Measurements from ENCODE around the gene CPN2.
A peak's percentile ranks its signal among the peaks of the same experiment; 100 is the strongest.

The CPN2 gene

DNA sequence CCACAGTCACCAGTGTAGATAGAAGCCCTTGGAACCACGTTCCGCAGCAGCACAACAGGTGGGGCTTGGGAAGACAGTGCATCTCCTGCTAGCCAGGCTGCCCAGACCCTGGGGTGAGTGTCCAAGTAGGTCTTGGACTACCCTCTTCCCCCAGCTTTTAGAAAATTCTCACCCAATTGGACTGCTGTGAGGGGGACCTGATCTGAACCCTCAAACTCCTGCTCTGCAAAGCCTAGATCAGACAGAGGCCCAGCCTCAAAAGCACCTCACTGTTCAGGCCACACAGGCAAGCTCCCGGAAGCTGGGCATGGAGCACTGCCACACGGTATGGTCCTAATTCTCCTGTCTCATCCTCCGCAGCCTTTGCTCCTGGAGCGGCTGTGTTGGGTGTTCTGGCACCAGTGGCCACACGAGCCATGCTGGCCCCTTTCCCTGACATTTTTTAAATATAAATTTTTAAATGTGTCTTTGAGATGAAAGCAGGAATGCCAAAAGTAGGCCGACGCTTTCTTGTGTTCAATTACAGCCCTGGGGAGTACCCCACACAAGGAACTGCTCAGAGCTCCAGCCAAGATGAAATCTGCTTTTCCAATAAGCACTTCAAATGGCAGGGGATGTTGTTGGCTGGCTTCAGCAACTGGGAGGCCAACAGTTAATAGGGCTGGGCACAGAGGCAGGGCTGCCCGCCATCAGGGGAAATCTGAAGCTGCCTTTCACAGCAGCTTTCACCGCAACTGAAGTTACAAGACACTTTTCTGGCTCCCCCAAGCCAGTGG lies 40.9 kb downstream of the CPN2 start:
- DNase-seq = no peak

DNA sequence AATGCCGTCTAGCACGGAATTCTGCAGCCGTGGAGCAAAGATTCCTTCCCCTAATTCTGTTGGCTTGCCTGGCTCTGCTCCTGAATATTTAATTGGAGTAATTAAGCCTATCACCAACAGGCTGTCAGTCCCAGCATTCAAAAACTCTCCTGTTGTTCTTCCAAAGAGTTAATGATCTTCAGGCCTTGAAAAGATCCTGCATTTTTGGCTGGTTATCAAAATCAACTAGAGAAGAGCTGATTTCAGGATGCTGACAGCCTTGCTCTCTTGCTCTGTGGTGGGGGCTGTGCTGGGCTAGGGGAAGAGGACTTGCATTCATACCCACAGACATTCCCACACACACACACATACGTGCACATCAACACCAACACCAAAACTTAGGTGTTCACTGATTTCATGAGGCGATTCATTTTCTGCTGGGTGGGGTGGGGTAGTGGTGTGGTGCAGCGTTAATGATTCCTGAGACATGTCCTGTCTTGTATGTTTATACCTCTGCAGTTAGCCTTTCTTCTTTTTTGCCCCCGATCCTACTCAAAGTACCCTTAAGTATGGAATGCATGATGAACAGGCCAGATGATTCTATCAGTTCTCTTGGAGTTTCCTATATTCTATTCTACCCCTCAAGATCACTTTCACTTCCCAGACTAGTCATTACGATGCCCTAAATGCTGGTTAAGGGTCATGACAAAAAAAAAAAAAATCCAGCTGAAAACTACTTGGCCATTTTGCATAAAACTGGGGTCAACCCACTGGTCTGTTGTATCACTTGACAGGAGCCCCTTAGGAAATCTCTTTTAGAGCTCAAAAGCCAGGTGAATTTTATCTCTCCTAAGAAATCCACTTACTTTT lies 42.3 kb downstream of the CPN2 start:
- DNase-seq = no peak

DNA sequence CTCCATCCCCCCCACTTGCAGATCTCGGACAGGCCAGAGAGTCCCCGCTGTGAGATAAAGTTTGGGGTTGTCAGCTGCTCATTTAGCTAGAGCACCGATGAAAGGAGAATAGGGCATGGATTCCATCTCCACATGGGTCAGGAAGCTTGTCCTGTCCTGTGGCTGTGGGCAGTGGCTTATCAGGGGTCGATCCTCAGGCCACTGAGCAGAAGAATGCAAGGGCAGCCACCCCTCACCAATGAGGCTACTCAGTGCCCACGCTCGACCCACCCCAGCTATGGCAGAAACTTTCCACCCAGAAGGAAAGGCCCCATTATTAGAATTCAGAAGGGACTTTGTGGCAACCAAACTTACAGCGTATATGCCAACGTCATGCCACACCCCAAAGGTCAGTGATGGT lies 43.3 kb downstream of the CPN2 start:
- no peak for DNase-seq

DNA sequence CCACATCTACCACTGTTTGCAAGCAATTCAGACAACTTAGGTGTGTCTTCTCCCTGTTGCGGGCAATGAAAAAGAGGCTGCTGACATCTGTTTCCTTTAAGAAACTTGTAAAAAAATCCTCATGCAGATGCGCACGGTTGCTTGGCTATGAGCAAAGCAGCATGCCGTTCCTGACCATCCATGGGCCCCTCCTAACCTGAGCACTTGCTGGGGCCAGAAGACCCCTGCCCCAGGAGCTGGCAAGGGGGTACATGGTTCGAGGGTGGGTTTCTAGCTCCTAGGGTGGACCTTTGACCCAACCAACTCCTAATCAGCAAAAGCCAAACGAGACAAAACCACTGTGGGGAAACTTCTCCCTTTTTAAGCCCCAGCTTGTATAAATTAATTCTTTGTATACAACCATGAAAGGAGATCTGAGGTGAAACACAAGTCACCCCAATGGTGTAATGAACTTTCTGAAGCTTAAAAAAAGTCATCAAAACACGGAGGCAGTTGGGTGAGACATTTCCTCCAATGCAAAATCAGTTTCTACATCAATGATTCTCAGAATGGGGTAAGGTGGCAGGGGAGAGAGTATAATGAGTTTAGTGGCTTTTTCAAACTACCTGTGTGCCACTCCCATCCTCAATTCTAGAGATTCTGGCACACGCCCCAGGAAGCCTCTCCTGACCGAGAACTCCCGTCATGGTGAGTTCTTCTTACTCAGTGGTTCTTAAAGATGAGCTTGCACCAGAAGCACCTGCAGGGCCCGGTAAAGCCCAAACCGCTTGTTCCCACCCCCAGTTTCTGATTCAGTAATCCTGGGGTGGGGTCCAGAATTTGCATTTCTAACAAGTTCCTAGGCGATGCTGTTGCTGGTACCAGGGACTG lies 44.1 kb downstream of the CPN2 start:
- no peak for DNase-seq

DNA sequence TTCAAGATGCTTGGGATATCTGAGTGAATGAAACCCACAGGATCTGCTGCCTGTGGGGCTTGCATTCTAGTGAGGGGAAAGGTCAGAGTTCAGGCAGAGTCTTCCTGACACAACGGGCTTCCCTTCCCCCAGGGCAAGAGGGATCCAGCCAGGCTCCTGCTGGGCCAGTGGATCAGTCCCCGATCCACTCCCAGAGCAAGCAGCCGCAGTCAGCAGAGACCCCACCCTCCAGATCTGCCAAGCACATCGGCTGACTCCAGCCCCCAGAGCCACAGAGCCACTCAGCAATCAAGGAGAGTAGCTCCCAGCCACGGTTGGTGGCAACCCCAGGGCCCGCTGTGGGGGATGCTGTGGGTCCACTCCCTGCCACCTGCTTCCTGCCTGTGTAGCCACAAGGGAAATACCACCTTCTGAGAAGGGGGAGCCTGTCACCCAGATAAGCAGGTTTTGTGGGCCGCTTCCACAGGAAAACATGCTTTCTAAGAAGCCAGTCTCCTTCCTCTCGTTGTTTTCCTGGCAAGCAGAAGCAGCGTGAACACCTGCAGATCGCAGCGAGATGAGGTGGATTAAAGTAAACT lies 44.9 kb downstream of the CPN2 start:
- no peak for DNase-seq

DNA sequence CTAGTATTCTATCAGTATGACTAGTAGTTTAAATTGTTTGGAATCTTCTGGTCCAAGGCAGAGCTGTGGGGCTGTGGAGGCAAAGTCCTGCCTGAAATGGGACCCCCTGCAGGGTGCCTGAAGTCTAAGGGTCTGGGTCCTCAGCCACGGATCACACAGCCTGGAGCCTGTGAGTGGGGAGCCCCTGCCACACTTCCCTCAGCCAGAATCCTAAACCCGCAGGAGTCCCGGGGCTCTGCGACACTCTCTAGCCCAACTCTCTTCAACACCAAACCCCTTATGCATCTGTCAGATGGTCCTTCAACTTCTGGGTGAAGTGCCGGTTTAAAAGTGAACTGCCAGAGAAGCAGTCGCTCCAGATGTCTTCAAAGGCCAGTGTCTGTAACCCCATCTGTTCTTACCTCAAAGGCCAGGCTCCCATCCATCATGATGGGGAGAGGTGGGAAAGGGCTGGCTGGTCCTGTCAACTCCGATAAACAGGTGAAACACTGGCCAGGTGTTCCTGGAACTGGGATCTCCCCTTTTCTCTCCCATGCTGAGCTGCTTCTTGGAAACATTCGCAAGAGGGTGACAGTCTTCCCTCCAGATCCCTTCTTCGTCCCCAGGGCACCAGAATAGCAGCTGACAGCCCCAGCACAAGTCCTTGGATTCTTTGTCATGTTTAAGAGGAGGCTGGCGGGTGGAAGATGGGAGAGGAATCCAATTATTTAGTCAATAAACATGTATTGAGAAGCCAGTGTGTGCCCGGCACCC lies 45.6 kb downstream of the CPN2 start:
- DNase-seq = peak; percentile 93

DNA sequence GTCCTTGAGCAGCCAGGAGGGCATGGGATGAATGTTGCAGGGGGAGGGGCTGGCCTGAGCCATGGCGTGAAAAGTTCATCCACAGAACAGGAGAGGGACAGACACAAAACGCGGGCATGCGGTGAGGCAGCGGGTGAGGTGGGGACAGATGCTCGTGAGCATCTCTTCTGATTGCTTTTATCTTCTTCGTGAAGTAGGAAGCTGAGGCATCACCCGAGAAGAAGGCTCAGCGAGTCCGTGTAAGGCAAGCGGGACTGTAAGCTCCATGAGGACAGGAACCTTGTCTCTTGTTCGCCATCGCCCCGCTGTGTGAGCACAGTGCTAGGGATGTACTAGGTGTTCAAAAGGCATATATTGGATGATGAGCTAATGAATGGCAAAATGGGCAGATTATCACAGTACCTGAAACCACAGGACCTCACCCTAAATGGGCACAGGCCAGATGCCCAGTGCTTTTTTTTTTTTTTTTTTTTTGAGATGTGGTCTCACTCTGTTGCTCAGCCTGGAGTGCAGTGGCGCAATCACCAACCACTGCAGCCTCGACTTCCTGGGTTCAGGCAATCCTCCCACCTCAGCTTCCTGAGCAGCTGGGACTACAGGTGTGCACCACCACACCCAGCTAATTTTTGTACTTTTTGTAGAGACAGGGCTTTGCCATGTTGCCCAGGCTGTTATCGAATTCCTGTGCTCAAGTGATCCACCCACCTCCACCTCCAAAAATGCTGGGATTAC lies 46.8 kb downstream of the CPN2 start:
- DNase-seq = no peak

DNA sequence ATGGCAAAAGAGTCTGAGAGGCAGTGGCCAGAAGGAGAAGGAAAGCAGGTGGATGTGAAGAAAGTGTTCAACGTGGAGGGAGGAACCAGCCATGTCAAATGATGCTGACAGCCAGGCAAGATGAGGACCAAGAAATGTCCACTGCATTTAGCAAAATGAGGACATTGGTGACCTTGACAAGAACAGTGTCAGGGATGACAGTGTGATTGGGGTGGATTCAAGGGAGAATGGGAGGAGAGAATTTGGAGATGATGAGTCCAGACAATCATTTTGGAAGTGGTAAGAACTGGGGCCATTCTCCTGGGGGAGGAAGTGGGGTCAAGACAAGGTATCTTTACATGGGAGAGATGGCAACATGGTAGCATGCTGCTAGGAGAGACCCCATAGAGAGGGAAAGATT lies 47.4 kb downstream of the CPN2 start:
- DNase-seq = no peak

DNA sequence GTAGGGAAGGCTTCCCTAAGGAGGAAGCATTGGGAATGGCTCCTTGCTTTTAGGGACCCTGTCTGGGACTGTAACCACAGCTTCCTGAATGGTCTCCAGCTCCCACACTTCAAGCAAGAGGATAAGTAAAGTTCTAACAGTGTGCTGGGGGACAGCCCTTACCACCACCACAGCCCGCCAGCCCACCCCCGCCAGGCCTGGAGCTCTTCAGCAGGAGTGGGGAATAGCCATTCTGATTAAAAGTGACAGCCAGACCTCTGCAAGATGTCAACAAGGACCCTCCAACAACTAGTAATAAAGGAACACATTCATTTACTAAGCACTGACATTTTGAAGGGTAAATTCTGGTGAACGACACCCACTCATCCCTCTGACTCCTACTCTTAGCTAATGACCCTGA lies 49.4 kb downstream of the CPN2 start:
- no peak for DNase-seq

DNA sequence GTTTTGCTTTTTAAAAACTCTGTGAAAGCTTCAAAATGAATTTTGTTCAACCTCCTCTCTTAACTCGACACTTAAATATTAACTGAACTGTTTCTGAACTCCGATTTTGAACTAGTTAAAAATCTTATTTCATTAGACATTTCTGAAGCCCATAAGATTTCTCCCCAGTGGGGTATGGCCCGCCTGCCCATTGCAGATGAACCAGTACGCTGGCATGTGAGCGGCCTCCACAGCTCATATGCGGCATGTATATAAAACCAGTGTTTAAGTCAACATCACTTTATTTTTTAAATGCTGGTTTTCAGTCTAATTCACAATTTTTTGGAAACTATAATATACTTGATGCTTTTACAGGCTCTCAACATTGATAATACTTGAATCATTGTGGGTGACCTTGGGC lies 50.2 kb downstream of the CPN2 start:
- DNase-seq = no peak

DNA sequence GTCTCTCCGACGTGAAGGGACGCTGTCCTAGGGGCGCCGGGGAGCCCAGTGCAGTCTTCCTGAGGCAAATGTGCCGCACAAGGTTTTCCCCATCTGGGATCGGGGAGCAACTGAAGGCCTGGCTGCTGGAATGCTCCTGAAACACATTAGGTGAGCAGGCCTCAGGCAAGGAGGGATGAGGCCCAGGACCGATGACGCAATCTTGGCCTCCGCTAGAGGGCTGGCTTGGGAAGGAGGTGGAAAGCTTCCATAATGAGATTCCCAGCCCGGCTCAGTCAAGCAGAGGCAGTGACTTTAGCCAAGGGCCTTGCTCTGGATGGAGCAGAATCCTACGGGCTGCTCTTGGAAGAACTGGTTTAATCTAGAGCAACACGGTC lies 50.8 kb downstream of the CPN2 start:
- no peak for DNase-seq

DNA sequence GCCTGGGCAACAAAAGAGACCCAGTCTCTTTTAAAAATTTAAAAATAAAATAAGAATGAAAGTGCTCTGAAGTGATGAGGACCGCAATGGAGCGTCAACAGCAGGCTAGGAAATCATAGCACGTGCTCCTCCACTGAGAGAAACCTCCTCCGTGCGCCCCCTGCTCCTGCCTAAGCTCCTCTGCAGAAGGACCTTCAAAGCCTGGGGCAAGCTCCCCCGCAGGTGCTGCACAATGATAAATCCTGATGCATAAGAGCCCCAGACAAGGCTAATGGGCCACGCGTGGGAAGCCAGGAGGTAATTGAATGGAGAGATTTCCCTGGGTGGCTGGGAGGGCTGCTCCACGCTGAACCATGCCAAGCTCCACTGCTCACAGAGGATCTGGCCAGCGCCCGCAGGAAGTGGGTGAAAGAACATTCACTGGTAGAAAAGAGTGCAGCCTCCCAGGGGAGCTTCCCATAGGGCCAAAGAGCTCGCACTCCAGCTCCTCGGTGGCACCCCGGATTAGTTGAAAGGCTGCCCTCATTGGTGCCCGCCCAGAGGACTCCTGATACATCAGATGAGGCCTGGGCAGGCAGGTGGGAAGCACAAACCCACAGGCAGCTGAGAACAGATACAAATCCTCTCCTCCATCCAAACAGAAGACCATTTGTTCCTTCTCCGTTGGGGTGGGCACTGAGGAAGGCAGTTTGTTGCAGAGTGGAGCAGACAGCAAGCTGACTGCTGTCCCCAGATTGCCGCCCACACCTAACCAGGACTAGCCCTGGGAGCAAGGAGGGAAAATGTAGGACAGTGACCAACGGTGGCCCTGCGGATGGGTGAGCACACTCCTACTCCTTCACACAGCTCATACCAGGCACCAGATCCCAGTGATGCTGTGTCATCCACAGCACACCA lies 52.5 kb downstream of the CPN2 start:
- no peak for DNase-seq

DNA sequence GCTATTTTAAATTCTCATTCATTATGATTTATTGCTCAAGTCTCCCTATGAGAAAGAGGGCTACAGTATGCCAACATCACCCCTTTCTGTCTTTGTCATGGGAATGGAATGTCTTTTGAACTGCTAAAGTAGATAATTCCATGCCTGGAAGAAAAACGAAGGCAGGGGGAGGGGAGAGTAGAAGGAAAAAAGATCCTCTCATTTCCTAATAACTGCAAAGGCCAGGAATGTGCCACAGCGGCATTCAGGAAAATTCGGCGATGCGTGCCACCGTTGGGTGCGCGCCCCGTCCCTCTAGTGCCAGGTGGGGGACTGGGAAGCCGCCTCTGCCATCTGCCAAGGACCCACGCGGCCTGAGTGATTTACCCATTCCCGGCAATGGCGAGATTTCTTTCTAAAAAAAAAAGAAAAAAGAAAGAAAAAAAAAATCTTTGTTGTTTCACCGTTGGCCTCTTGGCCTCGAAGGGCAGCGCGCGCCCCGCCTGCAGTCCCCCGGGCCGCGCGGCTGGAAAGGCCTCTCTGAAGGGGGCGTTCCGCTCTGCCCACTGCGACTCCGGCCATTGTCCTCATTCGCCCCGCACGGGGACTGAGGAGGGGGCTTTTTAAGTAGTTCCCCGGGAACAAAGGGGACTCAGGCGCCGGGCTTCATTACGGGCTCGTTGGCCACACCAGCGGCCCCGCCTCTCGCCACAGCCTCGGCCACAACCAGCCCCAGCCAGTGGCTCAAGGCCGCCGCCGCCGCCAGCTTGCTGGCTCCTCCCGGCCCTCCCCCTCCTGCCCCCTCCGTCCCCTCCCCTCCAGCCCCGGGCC lies 54.5 kb downstream of the CPN2 start:
- no peak for DNase-seq

DNA sequence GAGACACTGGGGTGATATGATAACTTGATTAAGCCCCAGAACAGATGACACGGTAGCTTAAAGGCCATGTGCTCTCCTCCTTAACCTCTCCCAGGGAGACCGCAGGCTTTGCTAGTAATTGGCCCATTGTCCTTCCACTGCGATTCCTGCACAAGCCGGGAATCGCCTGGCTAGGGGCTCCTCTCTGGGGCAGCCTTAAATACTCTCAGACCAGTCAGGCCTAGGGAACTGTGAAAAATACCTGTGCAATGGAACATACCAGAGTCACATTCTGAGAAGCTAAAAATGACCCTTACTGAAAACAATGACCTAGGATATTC lies 56.3 kb downstream of the CPN2 start:
- no peak for DNase-seq

DNA sequence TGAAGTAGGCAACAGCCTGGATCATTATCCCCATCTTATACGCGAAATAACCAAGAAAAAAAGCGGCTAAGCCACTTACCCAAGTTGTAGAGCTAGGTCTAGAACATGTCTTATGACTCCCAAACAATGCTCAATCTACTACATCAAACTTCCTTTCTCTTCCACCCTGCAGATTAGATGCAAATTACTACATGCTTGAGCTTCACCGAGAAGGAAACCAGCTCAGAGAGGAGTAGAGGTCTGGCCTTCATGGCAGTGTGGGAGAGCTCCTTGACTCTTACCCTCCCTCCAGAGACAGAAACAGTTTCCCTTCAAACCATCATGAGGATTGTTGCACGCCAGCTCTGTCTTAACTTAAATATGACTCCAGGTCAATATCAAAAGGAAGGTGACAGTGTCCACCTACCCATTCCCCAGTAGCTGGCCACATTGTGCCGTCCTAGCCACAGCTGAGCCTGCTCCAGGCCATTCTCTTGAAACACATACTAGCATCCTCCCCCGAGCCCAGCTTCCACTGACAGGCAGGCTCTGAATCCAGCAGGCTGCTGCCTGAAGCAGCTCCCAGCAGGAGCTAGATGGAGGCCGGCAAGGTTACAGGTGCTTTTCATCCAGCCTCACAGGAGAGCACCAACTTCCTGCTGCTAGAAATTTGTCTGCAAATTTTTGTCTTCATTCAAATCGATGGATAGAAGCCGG lies 56.8 kb downstream of the CPN2 start:
- no peak for DNase-seq

DNA sequence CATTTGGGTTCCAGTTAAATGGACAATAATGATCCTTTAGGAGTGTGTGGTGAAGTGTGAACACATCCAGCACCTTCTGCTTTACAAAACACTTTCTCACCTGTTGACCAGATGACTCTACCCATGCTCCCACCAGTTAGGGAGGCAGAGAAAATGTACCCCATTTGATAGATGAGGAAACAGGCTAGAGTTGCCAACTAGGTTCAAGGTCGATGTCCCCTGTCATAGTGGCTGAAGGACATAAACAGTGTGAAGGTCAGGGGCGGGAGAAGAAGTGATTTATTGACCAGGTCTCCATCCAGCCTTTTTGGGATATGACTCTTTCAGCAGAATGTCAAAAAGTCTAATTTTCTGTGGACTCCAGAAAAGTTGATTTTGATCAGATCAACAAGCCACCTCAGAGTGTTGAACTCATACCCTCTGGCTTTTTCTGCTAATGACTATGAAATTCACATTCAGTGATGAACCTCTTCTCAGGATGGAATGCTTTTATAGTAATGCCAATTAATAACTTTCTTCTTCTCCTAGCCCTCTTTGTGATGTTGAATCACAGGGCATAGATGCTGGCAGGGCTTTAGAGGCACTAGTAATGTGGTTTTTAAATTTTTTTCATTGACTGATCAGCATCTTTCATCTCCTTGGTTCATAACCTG lies 57.5 kb downstream of the CPN2 start:
- DNase-seq = no peak

DNA sequence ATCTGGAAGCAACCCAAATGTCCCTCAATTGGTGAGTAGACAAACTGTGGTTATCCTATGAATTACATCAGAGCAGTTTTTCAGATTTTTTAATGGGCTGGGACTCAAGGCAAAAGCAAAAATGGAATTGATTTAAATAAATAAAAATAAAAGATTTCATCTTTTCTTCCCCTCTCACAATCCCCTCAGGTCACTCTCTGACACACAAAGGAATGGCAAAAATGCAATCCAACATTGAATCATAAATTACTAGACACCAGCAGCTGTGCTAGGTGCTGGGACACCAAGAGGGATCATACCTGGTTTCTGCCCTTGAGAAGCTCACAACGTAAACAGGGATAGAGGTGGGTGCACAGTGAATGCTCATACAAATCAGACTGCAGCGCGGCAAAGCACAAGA lies 58.8 kb downstream of the CPN2 start:
- DNase-seq = no peak
